Measurements from ENCODE around the gene PCDH18. TPM values are rescaled to one million over a fixed set of nuclear protein-coding genes. Genes with fewer than 3 reads are reported as not detected.

PCDH18 gene
- total and polyA plus RNA-seq, 10 of the 15 experiments (the other 5 are each of a cell fraction or from before 2014, with no cell fraction given): 0.46 to 1.4 (median 0.96) TPM

GRCh38 chr4:137476345-137476744, 55.9 kb downstream of the PCDH18 start:
- DNase-seq (ENCODE audit: low read depth, low spot score) (no peak), ATAC-seq (no peak), FAIRE-seq (no peak)
- Histone ChIP-seq H3K27ac (ENCODE audit: control insufficient read depth, insufficient read depth) (no peak overlapping the region), H4K20me1 (ENCODE audit: control insufficient read depth, insufficient read depth) (no peaks in the 10 kb centered on the region), H3K9ac (ENCODE audit: control insufficient read depth, insufficient read depth, low read length) (no peak overlapping the region), H3K79me2 (ENCODE audit: control insufficient read depth, insufficient read depth, low read length) (no peaks in the 10 kb centered on the region), H3K4me3 (no peak overlapping the region), H3K27me3 (replicated peaks in 1 of 2; ENCODE audit: control insufficient read depth in 2 of 2, insufficient read depth in 2 of 2, low read length in 1 of 2) (no peaks in the 10 kb centered on the region; a peak in 1 of 4 replicates), H3K4me1 (ENCODE audit: control insufficient read depth, insufficient read depth, low read length) (no peaks in the 10 kb centered on the region), H3K9me3 (replicated peaks; ENCODE audit: control insufficient read depth, insufficient read depth, low read length) (no peaks in the 10 kb centered on the region), H2AFZ (ENCODE audit: control insufficient read depth, low read depth, low read length) (no peak overlapping the region), H3K4me2 (ENCODE audit: control insufficient read depth, insufficient read depth) (no peak overlapping the region), H3K36me3 (ENCODE audit: control insufficient read depth in 2 of 2, insufficient read depth in 2 of 2, low read length in 1 of 2) (no peaks in the 10 kb centered on the region)
- POLR2A ChIA-PET: no interaction called here
- CTCF ChIA-PET: no interaction called here
- intact Hi-C loops (cut with micrococcal nuclease; ENCODE audit: unreplicated experiment) (no loop called here), in situ Hi-C loops (cut with MboI) (no loop called here)
- 42% methylated on average over 4 of the region's 4 CpGs for WGBS (ENCODE audit: insufficient coverage, insufficient replicate concordance, low lambda C conversion rate, missing lambda C conversion rate)
- TF ChIP-seq, protein P1, sequence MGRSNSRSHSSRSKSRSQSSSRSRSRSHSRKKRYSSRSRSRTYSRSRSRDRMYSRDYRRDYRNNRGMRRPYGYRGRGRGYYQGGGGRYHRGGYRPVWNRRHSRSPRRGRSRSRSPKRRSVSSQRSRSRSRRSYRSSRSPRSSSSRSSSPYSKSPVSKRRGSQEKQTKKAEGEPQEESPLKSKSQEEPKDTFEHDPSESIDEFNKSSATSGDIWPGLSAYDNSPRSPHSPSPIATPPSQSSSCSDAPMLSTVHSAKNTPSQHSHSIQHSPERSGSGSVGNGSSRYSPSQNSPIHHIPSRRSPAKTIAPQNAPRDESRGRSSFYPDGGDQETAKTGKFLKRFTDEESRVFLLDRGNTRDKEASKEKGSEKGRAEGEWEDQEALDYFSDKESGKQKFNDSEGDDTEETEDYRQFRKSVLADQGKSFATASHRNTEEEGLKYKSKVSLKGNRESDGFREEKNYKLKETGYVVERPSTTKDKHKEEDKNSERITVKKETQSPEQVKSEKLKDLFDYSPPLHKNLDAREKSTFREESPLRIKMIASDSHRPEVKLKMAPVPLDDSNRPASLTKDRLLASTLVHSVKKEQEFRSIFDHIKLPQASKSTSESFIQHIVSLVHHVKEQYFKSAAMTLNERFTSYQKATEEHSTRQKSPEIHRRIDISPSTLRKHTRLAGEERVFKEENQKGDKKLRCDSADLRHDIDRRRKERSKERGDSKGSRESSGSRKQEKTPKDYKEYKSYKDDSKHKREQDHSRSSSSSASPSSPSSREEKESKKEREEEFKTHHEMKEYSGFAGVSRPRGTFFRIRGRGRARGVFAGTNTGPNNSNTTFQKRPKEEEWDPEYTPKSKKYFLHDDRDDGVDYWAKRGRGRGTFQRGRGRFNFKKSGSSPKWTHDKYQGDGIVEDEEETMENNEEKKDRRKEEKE (IDR thresholded peaks at IDR 0.05): no peak
- TF ChIP-seq, protein P2, sequence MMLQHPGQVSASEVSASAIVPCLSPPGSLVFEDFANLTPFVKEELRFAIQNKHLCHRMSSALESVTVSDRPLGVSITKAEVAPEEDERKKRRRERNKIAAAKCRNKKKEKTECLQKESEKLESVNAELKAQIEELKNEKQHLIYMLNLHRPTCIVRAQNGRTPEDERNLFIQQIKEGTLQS (IDR thresholded peaks at IDR 0.05; ENCODE audit: borderline replicate concordance, extremely low read depth, low read depth, low read length): no peak
- TF ChIP-seq KDM1A (IDR thresholded peaks at IDR 0.05; ENCODE audit: borderline replicate concordance): no peak
- TF ChIP-seq MXI1 (IDR thresholded peaks at IDR 0.05; ENCODE audit: low read depth, low read length): no peak
- TF ChIP-seq LARP7 (IDR thresholded peaks at IDR 0.05): no peak
- TF ChIP-seq SRF (IDR thresholded peaks at IDR 0.05; ENCODE audit: low read depth in 2 of 2, low read length in 2 of 2): no peak
- no peak for TF ChIP-seq SMC3 (IDR thresholded peaks at IDR 0.05; ENCODE audit: borderline replicate concordance, low read length)
- BruUV-seq (replicated peaks): no TSS peak
- RAD21 ChIA-PET (ENCODE audit: unreplicated experiment): interaction anchor here (0.6 kb wide), 1 partner anchor 127 kb away, joined by 3 read pairs; no protein-coding TSS in a partner anchor
- SMC1A ChIA-PET (ENCODE audit: uncharacterized antibody, unreplicated experiment): interaction anchor here (1.1 kb wide), 1 partner anchor 85 kb away, joined by 4 read pairs; no protein-coding TSS in a partner anchor
